ENCODE results near the gene USP6.
"Not testable (repeated sequence)": the region's sequence is repeated elsewhere in the genome, so short reads cannot be mapped to it uniquely, and the experiment has no call there.

The USP6 gene

GRCh38 chr17:5122586-5123342, 6.9 kb downstream of the USP6 start:
- FAIRE-seq = no peak

GRCh38 chr17:5123343-5124124, 7.7 kb downstream of the USP6 start:
- FAIRE-seq = no peak

GRCh38 chr17:5124125-5124760, 8.4 kb downstream of the USP6 start:
- FAIRE-seq = not testable (repeated sequence)

GRCh38 chr17:5124896-5125295, 9.1 kb downstream of the USP6 start:
- FAIRE-seq = not testable (repeated sequence)

GRCh38 chr17:5126719-5127488, 11.1 kb downstream of the USP6 start:
- FAIRE-seq = no peak

GRCh38 chr17:5127910-5128309, 12.1 kb downstream of the USP6 start:
- FAIRE-seq = no peak

GRCh38 chr17:5128387-5128786, 12.6 kb downstream of the USP6 start:
- FAIRE-seq = not testable (repeated sequence)

GRCh38 chr17:5128905-5129535, 13.2 kb downstream of the USP6 start:
- no peak for FAIRE-seq

- not testable (repeated sequence) for FAIRE-seq
Measured at GRCh38 chr17:5129770-5130169, 13.9 kb downstream of the USP6 start.

- FAIRE-seq = not testable (repeated sequence)
Measured at GRCh38 chr17:5130261-5130660, 14.4 kb downstream of the USP6 start.

- FAIRE-seq = not testable (repeated sequence)
Measured at GRCh38 chr17:5130687-5131086, 14.9 kb downstream of the USP6 start.

GRCh38 chr17:5131146-5131715, 15.4 kb downstream of the USP6 start:
- FAIRE-seq = no peak

- FAIRE-seq = not testable (repeated sequence)
Measured at GRCh38 chr17:5131799-5132502, 16.1 kb downstream of the USP6 start.

- FAIRE-seq = not testable (repeated sequence)
Measured at GRCh38 chr17:5132503-5133225, 16.8 kb downstream of the USP6 start.

- FAIRE-seq = no peak
Measured at GRCh38 chr17:5133311-5133710, 17.5 kb downstream of the USP6 start.

- FAIRE-seq = not testable (repeated sequence)
Measured at GRCh38 chr17:5133961-5134360, 18.1 kb downstream of the USP6 start.

- not testable (repeated sequence) for FAIRE-seq
Measured at GRCh38 chr17:5134571-5134970, 18.7 kb downstream of the USP6 start.

GRCh38 chr17:5135131-5135712, 19.4 kb downstream of the USP6 start:
- FAIRE-seq = not testable (repeated sequence)

- FAIRE-seq = no peak
Measured at GRCh38 chr17:5135726-5136579, 20.1 kb downstream of the USP6 start.
